ENCODE results near the gene MDK.

GRCh38 chr11:46336563-46337180, 44.8 kb upstream of the MDK start:
- TF ChIP-seq CTCF (IDR thresholded peaks at IDR 0.05) (no peak), POLR2A (IDR thresholded peaks at IDR 0.05) (no peak), EP300 (IDR thresholded peaks at IDR 0.05) (no peak), POLR2AphosphoS5 (IDR thresholded peaks at IDR 0.05) (no peak)

Measured in gastroesophageal sphincter (tissue), 3 donors.